Hepatocyte (in vitro differentiated cells): ENCODE results near the gene TMPRSS2. TPM values are rescaled to one million over a fixed set of nuclear protein-coding genes. Genes with fewer than 3 reads are reported as not detected.

ENCODE experiments used
- DNase-seq: peaks from one replicate; pipeline ENCODE4 v3.0.0-alpha.2; 2016; ENCODE audit warnings: low spot score
- H2AFZ ChIP-seq: fragments of 200-600 bp; sonication (generic); 2 replicates; pipeline ENCODE4 v1.6.0; 2016; ENCODE audit warnings: antibody characterized with exemption, mild to moderate bottlenecking
- H3K27ac ChIP-seq: fragments of 200-600 bp; sonication (generic); 2 replicates; pipeline ENCODE4 v1.5.1; 2016; ENCODE audit warnings: mild to moderate bottlenecking
- H3K27me3 ChIP-seq: fragments of 200-600 bp; sonication (generic); 2 replicates; pipeline ENCODE4 v1.6.1; 2016
- H3K36me3 ChIP-seq: fragments of 200-600 bp; sonication (generic); replicated peaks from 2 replicates; pipeline ENCODE4 v1.5.1; 2016; ENCODE audit warnings: low read depth; ENCODE audit not compliant: insufficient read depth
- H3K4me1 ChIP-seq: fragments of 200-600 bp; sonication (generic); 2 replicates; pipeline ENCODE4 v1.5.1; 2016; ENCODE audit warnings: mild to moderate bottlenecking, moderate library complexity; ENCODE audit not compliant: insufficient read depth
- H3K4me2 ChIP-seq: fragments of 200-600 bp; sonication (generic); 2 replicates; pipeline ENCODE4 v1.6.0; 2016
- H3K4me3 ChIP-seq: fragments of 200-600 bp; sonication (generic); 2 replicates; pipeline ENCODE4 v1.5.1; 2016; ENCODE audit warnings: mild to moderate bottlenecking
- H3K79me2 ChIP-seq: fragments of 200-600 bp; sonication (generic); 2 replicates; pipeline ENCODE4 v1.6.0; 2017; ENCODE audit warnings: mild to moderate bottlenecking
- H3K9me2 ChIP-seq: fragments of 200-600 bp; sonication (generic); replicated peaks from 2 replicates; pipeline ENCODE4 v1.6.0; 2017; ENCODE audit warnings: mild to moderate bottlenecking; ENCODE audit not compliant: insufficient read depth
- H3K9me3 ChIP-seq: fragments of 200-600 bp; sonication (generic); 2 replicates; pipeline ENCODE4 v1.5.1; 2016; ENCODE audit warnings: low read depth, mild to moderate bottlenecking
- H4K20me1 ChIP-seq: fragments of 200-600 bp; sonication (generic); 2 replicates; pipeline ENCODE4 v1.6.0; 2016; ENCODE audit warnings: mild to moderate bottlenecking; ENCODE audit not compliant: insufficient read depth, poor library complexity, severe bottlenecking
- EZH2 ChIP-seq: fragments of 200-600 bp; sonication (generic); IDR thresholded peaks from 2 replicates; pipeline ENCODE4 v1.6.1; 2016; ENCODE audit warnings: antibody characterized with exemption, mild to moderate bottlenecking, borderline replicate concordance
- EZH2phosphoT487 ChIP-seq: fragments of 200-600 bp; sonication (generic); IDR thresholded peaks from one replicate; pipeline ENCODE4 v1.6.1; 2018; ENCODE audit warnings: antibody characterized with exemption, mild to moderate bottlenecking, low read depth, moderate library complexity; ENCODE audit not compliant: unreplicated experiment, severe bottlenecking
- whole genome bisulfite sequencing: methylation state at CpG from one replicate; pipeline ENCODE4 v1.1.6; 2016; ENCODE audit warnings: low lambda C conversion rate; ENCODE audit errors: missing lambda C conversion rate; 5-methylcytosine and 5-hydroxymethylcytosine counted together
- polyA plus RNA-seq: library from polyadenylated mRNA; unstranded; fragments of >200 nt; fragmentation: Nextera tagmentation; extraction: Ambion mirVana; gene quantifications from 2 replicates; pipeline ENCODE4 v1.2.1, GENCODE V29; 2016
- total RNA-seq: library from RNA; depleted of rRNA; stranded (reverse); fragments of >200 nt; gene quantifications from 2 replicates; pipeline ENCODE4 v1.2.3, GENCODE V29; 2014
- TF ChIP-seq, protein P1 (sequence below): fragments of 200-600 bp; sonication (generic); IDR thresholded peaks from 2 replicates; pipeline ENCODE4 v1.5.1; 2016; ENCODE audit warnings: antibody characterized with exemption, mild to moderate bottlenecking; ENCODE audit not compliant: poor library complexity

Gene TMPRSS2
- total and polyA plus RNA-seq, 2 experiments from 2014 or later, result 65.9 to 121 TPM

DNA sequence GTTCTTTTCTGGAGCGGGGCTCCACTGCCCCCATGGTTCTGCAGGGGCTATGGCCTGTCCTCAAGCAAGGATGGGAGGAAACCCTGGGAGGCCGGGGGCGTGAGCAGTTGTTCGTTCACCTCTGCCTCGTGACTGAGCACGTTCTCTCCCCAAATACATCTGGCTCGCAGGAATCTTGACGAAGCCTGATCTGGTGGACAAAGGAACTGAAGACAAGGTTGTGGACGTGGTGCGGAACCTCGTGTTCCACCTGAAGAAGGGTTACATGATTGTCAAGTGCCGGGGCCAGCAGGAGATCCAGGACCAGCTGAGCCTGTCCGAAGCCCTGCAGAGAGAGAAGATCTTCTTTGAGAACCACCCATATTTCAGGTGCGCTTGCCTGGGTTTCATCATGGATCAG is 66.4 kb downstream of the TMPRSS2 start:
- WGBS, result over 99% methylated on average over 14 of the region's 14 CpGs
- H3K4me2 ChIP-seq, result no peak overlapping the region
- no peaks in the 10 kb centered on the region for H4K20me1 ChIP-seq
- H3K36me3 ChIP-seq, result no peaks in the 10 kb centered on the region
- H2AFZ ChIP-seq, result no peak overlapping the region
- no peaks in the 10 kb centered on the region for H3K9me2 ChIP-seq
- no peaks in the 10 kb centered on the region for H3K27me3 ChIP-seq
- no peak overlapping the region for H3K4me3 ChIP-seq
- H3K27ac ChIP-seq, result no peak overlapping the region
- no peak for DNase-seq
- H3K4me1 ChIP-seq, result no peaks in the 10 kb centered on the region
- no peaks in the 10 kb centered on the region for H3K9me3 ChIP-seq
- H3K79me2 ChIP-seq, result no peaks in the 10 kb centered on the region
- TF ChIP-seq EZH2, result no peak
- no peak for TF ChIP-seq EZH2phosphoT487
- TF ChIP-seq, protein P1, sequence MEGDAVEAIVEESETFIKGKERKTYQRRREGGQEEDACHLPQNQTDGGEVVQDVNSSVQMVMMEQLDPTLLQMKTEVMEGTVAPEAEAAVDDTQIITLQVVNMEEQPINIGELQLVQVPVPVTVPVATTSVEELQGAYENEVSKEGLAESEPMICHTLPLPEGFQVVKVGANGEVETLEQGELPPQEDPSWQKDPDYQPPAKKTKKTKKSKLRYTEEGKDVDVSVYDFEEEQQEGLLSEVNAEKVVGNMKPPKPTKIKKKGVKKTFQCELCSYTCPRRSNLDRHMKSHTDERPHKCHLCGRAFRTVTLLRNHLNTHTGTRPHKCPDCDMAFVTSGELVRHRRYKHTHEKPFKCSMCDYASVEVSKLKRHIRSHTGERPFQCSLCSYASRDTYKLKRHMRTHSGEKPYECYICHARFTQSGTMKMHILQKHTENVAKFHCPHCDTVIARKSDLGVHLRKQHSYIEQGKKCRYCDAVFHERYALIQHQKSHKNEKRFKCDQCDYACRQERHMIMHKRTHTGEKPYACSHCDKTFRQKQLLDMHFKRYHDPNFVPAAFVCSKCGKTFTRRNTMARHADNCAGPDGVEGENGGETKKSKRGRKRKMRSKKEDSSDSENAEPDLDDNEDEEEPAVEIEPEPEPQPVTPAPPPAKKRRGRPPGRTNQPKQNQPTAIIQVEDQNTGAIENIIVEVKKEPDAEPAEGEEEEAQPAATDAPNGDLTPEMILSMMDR, result no peak

DNA sequence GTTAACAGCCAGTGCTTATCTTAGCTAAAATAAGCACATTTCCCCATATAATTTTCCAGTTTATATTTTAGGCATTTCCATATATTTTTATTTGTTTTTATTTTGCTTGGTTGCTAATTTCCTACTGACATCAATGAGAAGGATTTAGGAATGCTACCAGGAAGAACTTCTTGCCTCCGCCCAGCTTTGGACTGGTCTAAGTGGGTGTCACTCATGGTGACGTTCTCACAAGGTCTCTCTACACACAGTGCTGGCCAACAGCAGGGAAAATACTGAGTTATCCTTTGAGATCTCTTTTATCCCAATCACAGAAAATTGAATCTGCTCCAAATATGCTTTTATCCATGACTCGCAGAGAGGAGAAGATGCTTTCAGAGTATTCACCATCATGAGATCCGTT is 68.7 kb downstream of the TMPRSS2 start:
- TF ChIP-seq EZH2phosphoT487 (no peak), EZH2 (no peak)
- TF ChIP-seq, protein P1, result no peak
- Histone ChIP-seq H3K4me1 (no peaks in the 10 kb centered on the region), H2AFZ (no peak overlapping the region), H4K20me1 (no peaks in the 10 kb centered on the region), H3K27ac (no peak overlapping the region), H3K9me3 (peaks cover 8% of the 10 kb centered on the region), H3K4me2 (no peak overlapping the region), H3K27me3 (no peaks in the 10 kb centered on the region), H3K9me2 (no peaks in the 10 kb centered on the region), H3K36me3 (no peaks in the 10 kb centered on the region), H3K79me2 (no peaks in the 10 kb centered on the region), H3K4me3 (no peak overlapping the region)
- DNase-seq, result no peak
- WGBS, result 88% methylated on average over 4 of the region's 4 CpGs

GRCh38 chr21:41438425-41439113 is 69.4 kb downstream of the TMPRSS2 start:
- no peak overlapping the region for H3K4me3 ChIP-seq
- H3K27me3 ChIP-seq, result no peaks in the 10 kb centered on the region
- H4K20me1 ChIP-seq, result no peaks in the 10 kb centered on the region
- DNase-seq, result no peak
- no peaks in the 10 kb centered on the region for H3K9me2 ChIP-seq
- H3K4me1 ChIP-seq, result no peaks in the 10 kb centered on the region
- TF ChIP-seq EZH2, result no peak
- TF ChIP-seq, protein P1, result no peak
- no peak for TF ChIP-seq EZH2phosphoT487
- no peak overlapping the region for H2AFZ ChIP-seq
- peaks cover 8% of the 10 kb centered on the region for H3K9me3 ChIP-seq
- no peaks in the 10 kb centered on the region for H3K36me3 ChIP-seq
- no peak overlapping the region for H3K27ac ChIP-seq
- H3K4me2 ChIP-seq, result no peak overlapping the region
- no peaks in the 10 kb centered on the region for H3K79me2 ChIP-seq
- 95% methylated on average over 13 of the region's 13 CpGs for WGBS

- Histone ChIP-seq H3K27me3 (no peaks in the 10 kb centered on the region), H3K4me3 (no peak overlapping the region), H3K9me3 (peaks cover 8% of the 10 kb centered on the region), H2AFZ (no peak overlapping the region), H3K4me1 (no peaks in the 10 kb centered on the region), H3K36me3 (no peaks in the 10 kb centered on the region), H3K79me2 (no peaks in the 10 kb centered on the region), H3K27ac (no peak overlapping the region), H3K9me2 (no peaks in the 10 kb centered on the region), H3K4me2 (no peak overlapping the region), H4K20me1 (no peaks in the 10 kb centered on the region)
- TF ChIP-seq, protein P1, result no peak
- TF ChIP-seq EZH2 (no peak), EZH2phosphoT487 (no peak)
- WGBS, result 56% methylated on average over 2 of the region's 2 CpGs
- DNase-seq, result no peak
Observed at GRCh38 chr21:41437729-41438128, 70.2 kb downstream of the TMPRSS2 start.
